ENCODE data around the gene DZIP1.

DZIP1 gene

DNA sequence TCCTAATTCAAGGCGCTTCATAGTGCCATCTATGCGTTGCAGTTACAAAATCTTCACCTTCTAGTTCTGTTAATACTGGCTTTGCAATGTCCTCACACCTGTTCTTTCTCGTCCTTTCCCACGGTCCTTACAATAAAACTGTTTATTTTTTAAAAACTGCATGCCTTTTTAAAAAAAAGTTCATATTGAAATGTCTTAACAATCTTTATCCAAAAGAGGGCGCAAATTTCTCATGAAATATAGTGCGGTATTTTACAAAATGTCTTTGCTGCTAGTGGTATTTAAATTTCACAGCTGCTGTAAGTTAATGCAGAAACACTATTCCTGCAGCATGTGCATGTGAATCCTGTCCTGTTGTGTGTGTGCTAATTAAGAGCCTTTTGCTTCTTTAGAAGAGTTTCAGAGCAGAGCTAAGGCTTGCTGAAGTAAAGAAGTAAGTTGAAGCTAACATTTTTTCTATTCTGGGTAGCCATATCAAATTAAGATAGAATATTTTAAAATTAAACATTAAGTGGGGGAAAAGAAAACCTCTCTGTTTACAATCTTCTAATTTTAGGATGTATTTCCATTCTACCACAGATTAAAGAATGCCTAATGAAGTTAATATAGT is 107.8 kb downstream of the DZIP1 start:
- TF ChIP-seq POLR2AphosphoS5 (IDR thresholded peaks at IDR 0.05; ENCODE audit: low read depth, low read length), result no peak
- no peak for TF ChIP-seq TAF1 (IDR thresholded peaks at IDR 0.05; ENCODE audit: borderline replicate concordance, insufficient read depth, low read length)
- no peak for TF ChIP-seq SIN3A (IDR thresholded peaks at IDR 0.05; ENCODE audit: borderline replicate concordance, insufficient read depth, low read length)
- TF ChIP-seq FOXP2 (optimal IDR thresholded peaks at IDR 0.05; ENCODE audit: borderline replicate concordance, extremely low read depth, extremely low read length, insufficient read depth), result no peak
- TF ChIP-seq, protein P1, sequence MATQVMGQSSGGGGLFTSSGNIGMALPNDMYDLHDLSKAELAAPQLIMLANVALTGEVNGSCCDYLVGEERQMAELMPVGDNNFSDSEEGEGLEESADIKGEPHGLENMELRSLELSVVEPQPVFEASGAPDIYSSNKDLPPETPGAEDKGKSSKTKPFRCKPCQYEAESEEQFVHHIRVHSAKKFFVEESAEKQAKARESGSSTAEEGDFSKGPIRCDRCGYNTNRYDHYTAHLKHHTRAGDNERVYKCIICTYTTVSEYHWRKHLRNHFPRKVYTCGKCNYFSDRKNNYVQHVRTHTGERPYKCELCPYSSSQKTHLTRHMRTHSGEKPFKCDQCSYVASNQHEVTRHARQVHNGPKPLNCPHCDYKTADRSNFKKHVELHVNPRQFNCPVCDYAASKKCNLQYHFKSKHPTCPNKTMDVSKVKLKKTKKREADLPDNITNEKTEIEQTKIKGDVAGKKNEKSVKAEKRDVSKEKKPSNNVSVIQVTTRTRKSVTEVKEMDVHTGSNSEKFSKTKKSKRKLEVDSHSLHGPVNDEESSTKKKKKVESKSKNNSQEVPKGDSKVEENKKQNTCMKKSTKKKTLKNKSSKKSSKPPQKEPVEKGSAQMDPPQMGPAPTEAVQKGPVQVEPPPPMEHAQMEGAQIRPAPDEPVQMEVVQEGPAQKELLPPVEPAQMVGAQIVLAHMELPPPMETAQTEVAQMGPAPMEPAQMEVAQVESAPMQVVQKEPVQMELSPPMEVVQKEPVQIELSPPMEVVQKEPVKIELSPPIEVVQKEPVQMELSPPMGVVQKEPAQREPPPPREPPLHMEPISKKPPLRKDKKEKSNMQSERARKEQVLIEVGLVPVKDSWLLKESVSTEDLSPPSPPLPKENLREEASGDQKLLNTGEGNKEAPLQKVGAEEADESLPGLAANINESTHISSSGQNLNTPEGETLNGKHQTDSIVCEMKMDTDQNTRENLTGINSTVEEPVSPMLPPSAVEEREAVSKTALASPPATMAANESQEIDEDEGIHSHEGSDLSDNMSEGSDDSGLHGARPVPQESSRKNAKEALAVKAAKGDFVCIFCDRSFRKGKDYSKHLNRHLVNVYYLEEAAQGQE (IDR thresholded peaks at IDR 0.05; ENCODE audit: insufficient read depth in 1 of 2, low read depth in 2 of 2, low read length in 2 of 2), result no peak

DNA sequence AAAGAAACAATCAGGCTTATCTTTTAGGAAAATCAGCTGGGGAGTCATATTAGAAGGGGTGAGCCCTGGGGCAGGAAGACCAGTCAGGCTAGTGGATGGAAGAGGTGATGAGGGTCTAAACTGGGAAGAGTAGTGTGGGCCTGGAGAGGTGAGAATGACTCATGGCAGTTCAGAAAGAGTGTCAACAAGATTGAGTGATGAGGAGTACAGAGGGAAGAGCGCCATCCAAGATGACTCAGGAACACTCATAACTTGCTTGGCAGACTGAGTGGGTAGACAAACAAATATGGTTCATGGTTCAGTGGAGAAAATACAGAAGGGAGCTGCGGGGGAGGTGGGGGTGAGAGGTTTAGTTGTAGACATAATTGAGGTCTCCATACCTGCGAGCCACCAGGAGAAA is 109.3 kb downstream of the DZIP1 start:
- TF ChIP-seq, protein P1 (IDR thresholded peaks at IDR 0.05; ENCODE audit: insufficient read depth in 1 of 2, low read depth in 2 of 2, low read length in 2 of 2), result no peak
- no peak for TF ChIP-seq SIN3A (IDR thresholded peaks at IDR 0.05; ENCODE audit: borderline replicate concordance, insufficient read depth, low read length)
- TF ChIP-seq TAF1 (IDR thresholded peaks at IDR 0.05; ENCODE audit: borderline replicate concordance, insufficient read depth, low read length), result no peak
- TF ChIP-seq POLR2AphosphoS5 (IDR thresholded peaks at IDR 0.05; ENCODE audit: low read depth, low read length), result no peak
- no peak for TF ChIP-seq FOXP2 (optimal IDR thresholded peaks at IDR 0.05; ENCODE audit: borderline replicate concordance, extremely low read depth, extremely low read length, insufficient read depth)

GRCh38 chr13:95533545-95534160 is 110.9 kb downstream of the DZIP1 start:
- TF ChIP-seq TAF1 (IDR thresholded peaks at IDR 0.05; ENCODE audit: borderline replicate concordance, insufficient read depth, low read length) (no peak), POLR2AphosphoS5 (IDR thresholded peaks at IDR 0.05; ENCODE audit: low read depth, low read length) (no peak), SIN3A (IDR thresholded peaks at IDR 0.05; ENCODE audit: borderline replicate concordance, insufficient read depth, low read length) (no peak), FOXP2 (optimal IDR thresholded peaks at IDR 0.05; ENCODE audit: borderline replicate concordance, extremely low read depth, extremely low read length, insufficient read depth) (no peak)
- TF ChIP-seq, protein P1 (IDR thresholded peaks at IDR 0.05; ENCODE audit: insufficient read depth in 1 of 2, low read depth in 2 of 2, low read length in 2 of 2), result no peak

- TF ChIP-seq POLR2AphosphoS5 (IDR thresholded peaks at IDR 0.05; ENCODE audit: low read depth, low read length), result no peak
- TF ChIP-seq, protein P1 (IDR thresholded peaks at IDR 0.05; ENCODE audit: insufficient read depth in 1 of 2, low read depth in 2 of 2, low read length in 2 of 2), result no peak
- no peak for TF ChIP-seq FOXP2 (optimal IDR thresholded peaks at IDR 0.05; ENCODE audit: borderline replicate concordance, extremely low read depth, extremely low read length, insufficient read depth)
- TF ChIP-seq TAF1 (IDR thresholded peaks at IDR 0.05; ENCODE audit: borderline replicate concordance, insufficient read depth, low read length), result no peak
- TF ChIP-seq SIN3A (IDR thresholded peaks at IDR 0.05; ENCODE audit: borderline replicate concordance, insufficient read depth, low read length), result no peak
Observed at GRCh38 chr13:95530178-95530577, 114.3 kb downstream of the DZIP1 start.

Data from PFSK-1 (cell line).